DND-41 (cell line): ENCODE measurements around the gene GDA.
"Not testable (repeated sequence)": the region's sequence is repeated elsewhere in the genome, so short reads cannot be mapped to it uniquely, and the experiment has no call there.

Experiments
- ATAC-seq: fragments of 200-7000 bp; cut with Tn5 transposase; 3 replicates; pipeline ENCODE4 v1.9.1; 2021; ENCODE audit warnings: low read depth; ENCODE audit not compliant: insufficient read depth
- DNase-seq: peaks from one replicate; pipeline ENCODE4 v3.0.0-alpha.2; 2020
- H2AFZ ChIP-seq: 2 replicates; pipeline ENCODE4 v1.6.0; 2012; ENCODE audit warnings: low read depth, low read length
- H3K27ac ChIP-seq: 2 replicates; pipeline ENCODE4 v1.5.1; 2012; ENCODE audit warnings: low read length, inconsistent platforms
- H3K27me3 ChIP-seq: fragments of 200-600 bp; sonication (generic); 2 replicates; pipeline ENCODE4 v1.6.0; 2012; ENCODE audit warnings: low read length, mild to moderate bottlenecking, inconsistent platforms; ENCODE audit not compliant: insufficient read depth, poor library complexity
- H3K36me3 ChIP-seq: 2 replicates; pipeline ENCODE4 v1.5.1; 2012; ENCODE audit warnings: low read length, inconsistent platforms; ENCODE audit not compliant: insufficient read depth
- H3K4me1 ChIP-seq: 2 replicates; pipeline ENCODE4 v1.5.1; 2012; ENCODE audit warnings: mild to moderate bottlenecking, low read length; ENCODE audit not compliant: insufficient read depth
- H3K4me2 ChIP-seq: 2 replicates; pipeline ENCODE4 v1.6.0; 2012; ENCODE audit warnings: mild to moderate bottlenecking, moderate library complexity, low read length, inconsistent platforms; ENCODE audit not compliant: insufficient read depth
- H3K4me3 ChIP-seq, 2 experiments: fragments of 200-600 bp in 1 of 2; shearing (Covaris generic) in 1 of 2; 2 replicates each; pipeline ENCODE4 v1.5.1; 2012 to 2016; ENCODE audit warnings: inconsistent platforms in 2 of 2, low read length in 2 of 2, mild to moderate bottlenecking in 2 of 2, low read depth in 1 of 2, moderate library complexity in 1 of 2
- H3K79me2 ChIP-seq: 2 replicates; pipeline ENCODE4 v1.6.0; 2012; ENCODE audit warnings: low read length, inconsistent platforms; ENCODE audit not compliant: insufficient read depth
- H3K9ac ChIP-seq: 2 replicates; pipeline ENCODE4 v1.6.0; 2012; ENCODE audit warnings: low read depth, mild to moderate bottlenecking, inconsistent platforms, low read length, moderate library complexity
- H3K9me3 ChIP-seq: 2 replicates; pipeline ENCODE4 v1.5.1; 2012; ENCODE audit warnings: low read length, moderate library complexity, mild to moderate bottlenecking, inconsistent platforms; ENCODE audit not compliant: insufficient read depth, severe bottlenecking
- H4K20me1 ChIP-seq: 2 replicates; pipeline ENCODE4 v1.6.0; 2012; ENCODE audit warnings: low read length; ENCODE audit not compliant: insufficient read depth
- CTCF ChIP-seq: IDR thresholded peaks from 2 replicates; pipeline ENCODE4 v1.5.1; 2012; ENCODE audit warnings: borderline replicate concordance, low read length, moderate library complexity, mild to moderate bottlenecking; ENCODE audit not compliant: poor library complexity, severe bottlenecking; ENCODE audit errors: extremely low read depth
- EZH2 ChIP-seq: IDR thresholded peaks from 3 replicates; pipeline ENCODE4 v1.6.1; 2012; ENCODE audit warnings: borderline replicate concordance, low read depth, mild to moderate bottlenecking, moderate library complexity, low read length, inconsistent platforms; ENCODE audit not compliant: severe bottlenecking

The GDA gene

GRCh38 chr9:72262063-72262462, 112.8 kb downstream of the GDA start:
- Histone ChIP-seq H3K4me3 (no peak overlapping the region), H2AFZ (no peak overlapping the region), H3K27me3 (no peaks in the 10 kb centered on the region), H3K36me3 (no peaks in the 10 kb centered on the region), H3K4me1 (no peaks in the 10 kb centered on the region), H3K9me3 (no peaks in the 10 kb centered on the region), H3K27ac (no peak overlapping the region), H3K4me2 (no peak overlapping the region), H4K20me1 (no peaks in the 10 kb centered on the region), H3K79me2 (no peaks in the 10 kb centered on the region), H3K9ac (no peak overlapping the region)
- DNase-seq (no peak), ATAC-seq (no peak)
- TF ChIP-seq EZH2 (no peak), CTCF (no peak)

GRCh38 chr9:72263572-72263971, 114.3 kb downstream of the GDA start:
- Histone ChIP-seq H3K27me3 (no peaks in the 10 kb centered on the region), H3K4me1 (no peaks in the 10 kb centered on the region), H3K9me3 (no peaks in the 10 kb centered on the region), H2AFZ (no peak overlapping the region), H3K79me2 (no peaks in the 10 kb centered on the region), H3K4me2 (no peak overlapping the region), H3K36me3 (no peaks in the 10 kb centered on the region), H3K27ac (no peak overlapping the region), H3K9ac (no peak overlapping the region), H3K4me3 (no peak overlapping the region), H4K20me1 (no peaks in the 10 kb centered on the region)
- ATAC-seq, result no peak
- DNase-seq, result no peak
- TF ChIP-seq EZH2 (no peak), CTCF (no peak)

GRCh38 chr9:72268961-72269360, 119.7 kb downstream of the GDA start:
- DNase-seq (peak; percentile 6), ATAC-seq (no peak)
- TF ChIP-seq CTCF (no peak), EZH2 (no peak)
- Histone ChIP-seq H3K4me3 (no peak overlapping the region), H3K9ac (no peak overlapping the region), H3K4me1 (no peaks in the 10 kb centered on the region), H3K4me2 (no peak overlapping the region), H3K36me3 (no peaks in the 10 kb centered on the region), H4K20me1 (no peaks in the 10 kb centered on the region), H3K27ac (no peak overlapping the region), H3K79me2 (no peaks in the 10 kb centered on the region), H3K9me3 (no peaks in the 10 kb centered on the region), H2AFZ (no peak overlapping the region), H3K27me3 (no peaks in the 10 kb centered on the region)

- DNase-seq, H3K9me3 ChIP-seq, H3K4me3 ChIP-seq, H3K4me1 ChIP-seq, H3K79me2 ChIP-seq, H3K9ac ChIP-seq, H4K20me1 ChIP-seq, H3K27me3 ChIP-seq, H3K36me3 ChIP-seq, ATAC-seq, H3K4me2 ChIP-seq, H2AFZ ChIP-seq, H3K27ac ChIP-seq: not testable (repeated sequence)
Measured at GRCh38 chr9:72270359-72270758, 121.1 kb downstream of the GDA start.
